Fibroblast of peridontal ligament (primary cell): ENCODE results near the gene TRAIP.
"Not testable (repeated sequence)": the region's sequence is repeated elsewhere in the genome, so short reads cannot be mapped to it uniquely, and the experiment has no call there.

ENCODE experiments used
- DNase-seq: peaks from one replicate; pipeline ENCODE4 v3.0.0-alpha.2; 2010; ENCODE audit errors: extremely low read depth

TRAIP gene

DNA sequence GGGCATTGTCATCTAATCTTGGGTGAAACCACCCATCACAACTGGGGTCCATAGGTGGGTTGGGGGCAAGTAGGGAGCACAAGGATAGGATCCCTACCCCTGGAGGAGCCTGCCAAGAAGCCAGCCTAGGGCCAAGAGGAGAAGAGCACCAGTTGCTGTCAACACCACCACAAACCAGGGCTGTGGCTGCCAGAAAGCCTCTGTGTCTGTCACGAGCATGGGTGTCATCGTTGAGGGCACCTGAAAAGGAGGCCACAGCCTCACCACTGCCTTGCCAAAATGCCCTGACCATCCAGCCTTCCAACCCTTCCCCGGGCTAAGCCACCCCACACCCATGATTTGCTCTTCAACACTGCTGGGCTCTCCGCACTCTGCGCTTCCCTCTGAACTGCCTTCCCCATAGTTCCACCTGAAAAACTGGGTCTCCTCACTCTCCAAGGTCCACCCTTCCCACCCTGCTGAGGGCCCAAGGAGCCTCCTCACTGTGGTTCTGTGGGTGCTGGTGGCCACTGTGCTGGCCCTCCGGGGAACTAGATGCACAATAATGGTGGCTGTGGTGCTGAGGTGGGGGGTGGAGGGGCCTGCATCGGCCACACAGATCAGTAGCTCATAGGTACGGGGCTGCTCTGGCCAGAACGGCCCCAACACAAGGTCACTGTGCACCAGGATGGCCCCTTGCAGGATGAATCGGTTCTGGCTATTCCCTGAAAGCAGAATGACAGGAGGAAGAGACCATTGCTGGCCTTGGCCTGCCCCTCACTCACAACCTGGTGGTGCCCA is 63.8 kb downstream of the TRAIP start:
- DNase-seq, result no peak

DNA sequence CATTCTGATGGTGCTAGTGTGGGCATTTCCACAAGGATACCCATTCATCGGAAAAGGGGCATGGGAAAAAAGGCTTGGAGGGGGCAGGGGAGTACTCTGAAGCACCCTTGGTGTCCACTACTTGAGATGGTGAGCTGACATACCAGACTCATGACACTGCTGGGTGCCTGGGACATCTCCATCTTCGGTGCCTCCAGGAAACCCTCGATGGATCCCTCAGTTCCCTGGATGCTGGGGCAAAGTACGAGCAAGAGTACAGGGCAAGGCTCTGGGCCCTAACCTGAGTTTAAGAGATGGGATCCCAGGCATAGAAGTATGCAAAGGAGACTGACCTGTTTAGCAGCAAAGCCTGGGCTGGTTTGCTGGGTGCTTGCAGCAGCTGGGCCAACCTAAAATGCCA is 64.8 kb downstream of the TRAIP start:
- DNase-seq, result no peak

DNA sequence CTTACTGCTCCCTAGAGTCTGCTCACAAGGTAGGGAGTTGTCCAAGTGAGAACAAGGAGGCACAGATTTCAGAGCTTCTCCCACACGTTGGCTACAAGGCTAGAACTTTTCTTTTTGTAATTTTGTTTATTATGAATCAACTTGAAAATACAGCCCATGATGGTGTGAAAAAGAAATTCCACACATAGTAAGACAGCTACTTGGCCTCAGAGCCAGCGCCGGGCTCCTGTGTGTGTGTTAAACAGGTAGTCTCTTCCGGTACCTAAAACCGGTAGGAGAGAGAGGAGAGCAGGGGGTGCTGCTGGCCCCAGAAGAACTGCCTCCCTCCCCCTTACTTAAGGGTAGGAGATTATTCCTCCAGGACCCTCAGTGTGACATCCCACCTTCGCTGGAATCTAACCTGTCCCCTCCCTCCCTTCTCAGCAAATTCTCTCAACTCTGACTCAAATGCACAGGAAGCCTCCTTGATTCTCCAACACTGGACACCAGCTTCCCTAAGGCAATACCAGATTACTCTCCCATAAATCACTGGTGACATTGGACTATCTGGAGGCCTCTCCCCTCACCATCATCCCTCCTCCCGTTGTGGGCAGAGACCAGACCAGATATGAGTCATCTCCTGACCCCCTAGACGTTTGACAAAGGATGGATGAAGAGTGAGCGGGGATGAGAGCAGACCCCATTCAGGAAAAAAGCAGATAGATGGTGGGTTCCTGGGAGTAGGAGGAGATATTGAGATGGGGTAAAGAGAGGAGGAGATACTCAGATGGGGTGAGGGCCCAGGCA is 65.5 kb downstream of the TRAIP start:
- DNase-seq, result no peak

DNA sequence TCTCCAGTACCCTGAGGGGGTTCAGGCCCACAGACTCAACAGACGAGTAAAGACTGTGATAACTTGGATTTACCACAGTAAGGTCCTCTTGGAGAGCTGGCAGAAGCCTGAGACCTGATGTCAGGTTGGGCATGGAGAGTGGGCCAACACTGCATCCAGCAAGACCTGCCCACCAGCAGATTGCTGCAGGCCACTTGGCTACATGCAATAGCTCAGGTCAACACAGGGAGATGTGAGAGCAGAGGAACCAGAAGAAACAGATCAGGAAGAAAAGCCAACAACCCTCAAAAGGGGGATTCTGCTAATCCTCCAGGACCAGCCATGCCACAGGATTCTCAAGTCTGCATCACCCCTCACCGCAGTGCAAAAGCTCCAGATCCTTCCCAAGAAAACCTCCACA is 68.3 kb downstream of the TRAIP start:
- DNase-seq, result no peak

DNA sequence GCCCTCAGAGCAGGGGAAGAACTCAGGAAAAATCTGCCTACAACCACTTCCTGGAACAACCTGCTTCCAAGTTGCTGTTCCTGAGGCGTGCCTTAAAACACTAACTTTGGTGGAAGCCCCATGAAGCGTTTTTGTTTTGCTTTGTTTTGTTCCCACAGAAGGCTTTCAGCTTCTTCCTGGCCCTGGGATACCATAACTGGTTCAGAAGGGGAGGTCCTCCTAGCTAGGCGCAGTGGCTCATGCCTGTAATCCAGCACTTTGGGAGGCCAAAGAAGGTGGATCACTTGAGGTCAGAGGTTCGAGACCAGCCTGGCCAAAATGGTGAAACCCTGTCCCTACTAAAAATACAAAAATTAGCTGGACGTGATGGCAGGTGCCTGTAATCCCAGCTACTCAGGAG is 68.8 kb downstream of the TRAIP start:
- no peak for DNase-seq

DNA sequence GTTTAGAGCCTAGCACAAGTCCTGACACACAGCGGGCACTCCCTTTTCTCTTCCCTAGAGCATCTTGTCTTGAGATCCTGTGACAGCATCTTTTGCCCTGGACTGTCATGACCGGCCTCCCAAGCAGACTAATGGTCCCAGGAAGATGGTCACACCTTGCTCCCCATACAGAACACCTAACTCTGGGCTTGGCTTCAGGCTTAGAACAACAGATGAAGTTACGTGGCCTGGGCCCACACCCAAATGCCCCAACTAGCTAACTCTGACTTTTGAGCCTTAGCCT is 69.2 kb downstream of the TRAIP start:
- DNase-seq, result no peak

DNA sequence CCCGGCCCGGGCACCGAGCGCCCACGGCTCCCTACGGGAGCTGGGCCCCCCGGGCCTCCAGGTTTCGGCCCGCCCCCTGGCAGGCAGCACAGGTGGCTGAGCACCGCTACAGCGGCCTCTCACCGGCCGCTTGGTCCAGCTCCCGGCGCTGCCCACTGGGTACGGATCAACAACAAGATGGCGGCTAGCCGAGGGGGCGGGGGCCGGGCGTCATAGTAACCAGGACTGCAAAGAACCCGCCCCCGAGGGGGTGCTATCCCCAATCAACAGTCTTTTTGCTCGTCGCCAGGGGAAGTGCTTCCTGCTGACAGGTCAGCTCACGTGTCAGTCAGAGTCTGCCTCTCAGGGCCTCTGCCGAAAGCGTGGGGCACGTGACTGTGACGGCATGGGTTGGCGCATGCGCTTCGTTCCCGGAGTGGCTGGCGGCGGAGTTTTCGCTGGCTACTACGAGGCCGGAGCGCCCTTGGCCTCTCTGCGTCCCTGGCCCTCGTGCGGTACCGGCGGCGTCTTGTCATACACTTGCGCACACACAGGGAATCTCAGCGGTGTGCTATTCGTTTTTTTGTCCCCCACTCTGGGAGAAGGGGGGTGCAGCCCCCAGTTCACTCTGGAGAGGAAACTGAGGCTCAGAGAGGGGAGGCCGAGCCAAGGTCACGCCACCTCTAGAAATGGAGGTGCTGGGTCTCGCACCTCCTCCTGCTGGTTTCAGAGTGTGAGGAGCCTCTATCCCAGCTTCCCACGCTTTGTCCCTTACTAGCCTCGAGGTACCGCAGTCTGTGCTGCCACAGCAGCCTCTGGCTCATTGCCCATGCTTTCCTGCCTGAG is 69.8 kb downstream of the TRAIP start, which contains the start of gene IP6K1:
TSS of gene IP6K1 (minus strand) at position 186 of the 825 bp plus-strand sequence. CDS start 38,502 bp downstream, outside the sequence.
- DNase-seq, result peak; percentile 100

DNA sequence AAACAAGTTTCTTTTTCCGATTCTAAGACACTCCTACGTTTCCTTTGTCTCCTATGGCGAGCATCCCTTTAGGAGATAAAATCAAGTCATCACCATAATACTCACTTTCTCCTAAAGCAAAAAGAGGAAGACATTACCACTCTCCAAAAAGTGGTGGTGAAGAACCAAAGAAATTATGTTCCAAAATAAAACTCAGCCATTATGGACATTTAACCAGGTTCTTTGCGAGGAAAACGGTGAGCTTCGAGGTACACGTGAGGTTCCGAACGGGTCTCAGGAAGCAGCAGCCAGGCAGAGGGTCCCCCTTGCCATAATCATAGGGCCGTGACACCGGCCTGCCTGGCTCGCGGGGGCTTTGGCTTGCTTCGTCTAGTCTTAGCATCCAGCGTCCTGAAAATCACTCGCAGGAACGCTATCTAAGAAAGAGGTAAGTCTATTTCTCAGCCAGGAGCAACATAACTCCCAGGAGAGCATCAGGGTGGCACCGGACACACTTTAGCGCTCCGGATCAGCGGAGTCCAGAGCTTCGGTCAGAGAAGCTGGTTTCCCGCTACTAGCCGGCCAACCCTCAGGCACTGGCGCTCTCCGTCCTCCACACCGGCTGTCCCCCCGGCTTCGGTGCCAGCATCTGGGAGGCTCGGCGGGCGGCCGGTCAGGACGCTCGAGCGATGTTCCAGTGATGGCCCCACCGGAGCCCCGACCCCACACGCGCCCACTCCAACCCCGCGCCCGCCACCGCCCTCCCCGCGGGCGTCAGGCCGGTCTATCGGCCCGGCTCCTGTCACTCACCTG is 70.6 kb downstream of the TRAIP start:
- no peak for DNase-seq

DNA sequence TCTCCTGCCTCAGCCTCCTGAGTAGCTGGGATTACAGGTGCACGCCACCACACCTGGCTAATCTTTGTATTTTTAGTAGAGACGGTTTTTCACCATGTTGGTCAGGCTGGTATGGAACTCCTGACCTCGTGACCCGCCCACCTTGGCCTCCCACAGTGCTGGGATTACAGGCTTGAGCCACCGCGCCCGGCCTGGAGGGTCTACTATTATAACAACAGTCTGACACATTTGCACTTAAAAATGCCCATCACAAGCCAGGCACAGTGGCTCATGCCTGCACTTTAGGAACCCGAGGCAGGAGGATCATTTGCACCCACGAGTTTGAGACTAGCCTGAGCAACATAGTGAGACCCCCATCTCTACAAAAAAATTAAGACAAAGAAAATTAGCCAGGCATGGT is 74.1 kb downstream of the TRAIP start:
- DNase-seq, result not testable (repeated sequence)

DNA sequence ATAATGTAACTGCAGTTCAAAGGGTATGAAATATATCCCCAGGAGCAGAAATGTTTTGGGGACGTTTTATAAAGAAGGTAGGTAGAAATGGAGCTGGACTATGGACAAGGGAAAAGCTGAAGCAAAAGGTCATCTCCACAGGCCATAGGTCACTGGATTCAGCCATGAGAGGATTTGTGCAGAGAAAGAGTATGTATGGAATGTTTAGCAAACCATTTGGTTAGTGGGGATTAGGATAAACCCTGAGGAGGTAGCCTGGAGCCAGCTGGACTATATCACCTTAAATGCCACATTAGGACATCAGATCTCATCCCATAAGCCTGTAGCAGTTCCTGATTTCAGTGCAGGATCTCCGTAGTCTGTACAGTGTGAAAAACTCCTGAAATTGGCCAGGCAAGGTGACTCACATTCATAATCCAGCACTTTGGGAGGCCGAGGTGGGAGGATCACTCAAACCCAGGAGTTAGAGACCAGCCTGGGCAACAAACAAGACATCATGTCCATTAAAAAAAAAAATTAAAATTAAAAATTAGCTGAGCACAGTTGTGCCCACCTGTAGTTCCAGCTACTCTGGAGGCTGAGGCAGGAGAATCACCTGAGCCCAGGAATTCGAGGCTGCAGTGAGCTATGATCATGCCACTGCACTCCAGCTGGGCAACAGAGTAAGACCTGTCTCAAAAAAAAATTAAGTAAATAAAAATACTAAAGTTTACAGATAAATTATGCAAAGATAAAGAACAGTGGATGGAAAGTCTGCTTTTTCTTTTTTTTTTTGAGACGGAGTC is 74.8 kb downstream of the TRAIP start:
- DNase-seq, result no peak

DNA sequence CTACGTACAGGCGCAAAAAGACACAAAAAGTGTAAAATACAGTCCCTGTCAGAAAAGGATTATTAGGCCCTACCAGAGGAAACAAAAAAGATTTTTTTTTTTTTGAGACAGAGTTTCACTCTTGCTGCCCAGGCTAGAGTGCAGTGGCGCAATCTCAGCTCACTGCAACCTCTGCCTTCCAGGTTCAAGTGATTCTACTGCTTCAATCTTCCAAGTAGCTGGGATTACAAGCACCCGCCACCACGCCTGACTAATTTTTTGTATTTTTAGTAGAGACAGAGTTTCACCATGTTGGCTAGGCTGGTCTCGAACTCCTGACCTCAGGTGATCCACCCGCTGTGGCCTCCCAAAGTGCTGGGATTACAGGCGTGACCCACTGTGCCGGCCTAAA is 75.4 kb downstream of the TRAIP start:
- not testable (repeated sequence) for DNase-seq

DNA sequence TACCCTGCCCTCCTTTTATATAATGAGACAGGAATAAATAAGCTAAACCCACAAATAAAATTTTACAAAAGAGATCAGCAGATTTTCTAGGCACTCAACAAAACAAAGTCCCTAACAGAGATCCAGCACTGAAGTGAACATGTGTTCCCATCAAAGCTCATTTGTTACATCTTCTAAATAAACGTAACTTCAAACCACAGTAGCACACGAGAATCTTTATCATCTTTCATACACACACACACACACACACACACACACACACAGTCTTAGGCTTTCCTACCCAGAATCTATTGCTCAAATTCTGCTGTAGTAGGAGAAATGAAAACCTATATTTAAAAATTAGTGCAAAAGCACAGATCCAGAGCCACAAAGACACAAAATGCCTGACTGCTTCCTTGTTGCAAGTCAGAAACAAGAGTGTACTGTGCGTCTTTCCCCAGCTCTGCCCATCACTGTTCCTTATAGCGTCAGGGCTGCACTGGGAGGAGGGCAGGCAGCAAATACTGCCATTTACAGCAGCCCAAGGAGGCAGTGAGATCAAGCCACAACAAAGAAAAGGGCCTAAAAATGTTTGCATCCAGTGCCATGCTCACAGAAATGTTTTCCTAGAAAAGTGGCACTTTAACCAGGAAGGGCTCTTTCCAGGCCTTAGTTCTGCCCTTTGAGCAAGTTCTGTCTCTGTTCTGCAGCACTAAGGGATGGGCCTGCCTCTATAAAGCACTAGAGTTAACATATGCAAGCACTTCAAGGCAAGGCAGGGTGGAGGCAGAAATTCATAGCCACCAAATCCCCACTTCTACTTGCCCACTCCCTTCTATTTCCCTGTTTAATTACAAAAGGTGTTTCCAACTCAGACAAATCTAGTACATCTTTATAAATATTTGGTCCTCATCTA is 76.0 kb downstream of the TRAIP start:
- DNase-seq, result no peak

DNA sequence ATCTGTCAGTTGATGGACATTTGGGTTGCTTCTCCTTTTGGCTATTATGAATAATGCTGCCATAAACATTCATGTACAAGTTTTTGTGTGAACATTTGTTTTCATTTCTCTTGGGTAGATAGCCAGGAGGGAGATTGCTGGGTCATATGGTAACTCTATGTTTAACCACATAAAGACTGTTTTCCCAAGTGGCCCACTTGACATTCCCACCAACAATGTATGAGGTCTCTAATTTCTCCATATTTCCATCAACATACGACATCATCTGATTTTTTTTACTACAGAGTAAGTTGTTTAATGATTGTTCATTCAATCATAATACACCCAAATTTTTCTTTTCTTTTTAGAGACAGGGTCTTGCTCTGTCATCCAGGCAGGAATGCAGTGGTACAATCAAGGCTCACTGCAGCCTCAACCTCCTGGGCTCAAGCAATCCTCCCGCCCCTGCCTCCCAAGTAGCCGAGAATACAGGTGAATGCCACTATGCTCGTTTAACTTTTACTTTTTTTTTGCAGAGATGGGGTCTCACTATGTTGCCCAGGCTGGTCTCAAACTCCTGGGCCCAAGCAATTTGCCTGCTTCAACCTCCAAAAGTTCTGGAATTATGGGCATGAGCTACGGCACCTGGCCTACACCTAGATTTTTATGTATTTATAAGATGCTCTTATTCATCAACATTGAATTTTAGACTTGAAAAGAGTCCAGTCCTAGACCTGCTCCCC is 76.8 kb downstream of the TRAIP start:
- peak; percentile 72 for DNase-seq
